GM19328 (cell line): Measurements from ENCODE around the gene ATPAF2.

Experiments
- ATAC-seq: cut with Tn5 transposase; IDR thresholded peaks from one replicate; pipeline ENCODE4 v1.9.1; 2021; ENCODE audit warnings: mild to moderate bottlenecking, moderate library complexity; ENCODE audit not compliant: unreplicated experiment

Gene ATPAF2

GRCh38 chr17:17987901-17988300 is 51.1 kb downstream of the ATPAF2 start:
- no peak for ATAC-seq

- ATAC-seq = no peak
These were observed 51.6 kb downstream of the ATPAF2 start for GRCh38 chr17:17987187-17987896.

- ATAC-seq = no peak
These were observed 53.4 kb downstream of the ATPAF2 start for GRCh38 chr17:17985555-17985954.

- ATAC-seq = no peak
These were observed 53.8 kb downstream of the ATPAF2 start for GRCh38 chr17:17985153-17985552.

- no peak for ATAC-seq
These were observed 55.2 kb downstream of the ATPAF2 start for GRCh38 chr17:17983776-17984175.

GRCh38 chr17:17983376-17983775 is 55.6 kb downstream of the ATPAF2 start:
- ATAC-seq = no peak

GRCh38 chr17:17982801-17983200 is 56.2 kb downstream of the ATPAF2 start:
- no peak for ATAC-seq

- ATAC-seq = no peak
These were observed 57.6 kb downstream of the ATPAF2 start for GRCh38 chr17:17981330-17981729.

GRCh38 chr17:17979778-17980177 is 59.2 kb downstream of the ATPAF2 start:
- ATAC-seq = no peak

GRCh38 chr17:17978481-17979424 is 60.2 kb downstream of the ATPAF2 start:
- ATAC-seq = no peak

- no peak for ATAC-seq
These were observed 61.9 kb downstream of the ATPAF2 start for GRCh38 chr17:17976931-17977570.

GRCh38 chr17:17975436-17975835 is 63.5 kb downstream of the ATPAF2 start:
- no peak for ATAC-seq

- no peak for ATAC-seq
These were observed 66.1 kb downstream of the ATPAF2 start for GRCh38 chr17:17972952-17973254.

GRCh38 chr17:17972126-17972951 is 66.6 kb downstream of the ATPAF2 start, which contains the start of the genes DRC3 and TOM1L2:
DRC3 (plus strand) TSS chr17:17972862; CDS start chr17:17977599, 4,737 bp downstream.
TOM1L2 (minus strand) TSS chr17:17972400; CDS start chr17:17972313, 87 bp downstream.
- peak; percentile 91 for ATAC-seq

- no peak for ATAC-seq
These were observed 67.4 kb downstream of the ATPAF2 start for GRCh38 chr17:17971431-17972125.

- ATAC-seq = no peak
These were observed 68.1 kb downstream of the ATPAF2 start for GRCh38 chr17:17970699-17971430.
